GM19438 (cell line): Measurements from ENCODE around the gene ADAMTS17.
"Not testable (repeated sequence)": the region's sequence is repeated elsewhere in the genome, so short reads cannot be mapped to it uniquely, and the experiment has no call there.

Experiments
- ATAC-seq: cut with Tn5 transposase; IDR thresholded peaks from one replicate; pipeline ENCODE4 v1.9.1; 2021; ENCODE audit warnings: low read depth; ENCODE audit not compliant: unreplicated experiment

Gene ADAMTS17

DNA sequence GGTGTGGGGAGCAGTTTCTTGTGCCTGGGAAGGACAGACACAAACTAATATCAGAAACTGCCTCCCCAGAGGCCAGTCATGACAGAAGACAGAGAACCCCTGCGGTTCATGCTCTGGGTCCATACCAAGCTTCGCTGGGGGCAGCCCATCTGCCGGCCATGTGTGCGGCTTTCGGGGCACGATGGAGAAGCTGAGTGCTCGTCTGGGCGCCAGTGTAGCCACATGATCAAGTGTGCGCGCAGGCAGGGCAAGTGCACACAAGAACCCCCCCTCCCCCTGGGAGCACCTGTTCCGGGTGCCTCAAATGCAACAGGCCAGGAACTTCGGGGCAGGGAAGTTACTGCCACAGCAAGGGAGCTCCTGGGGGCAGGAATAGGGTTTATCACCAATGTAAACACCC is 1.8 kb downstream of the ADAMTS17 start:
- ATAC-seq, result no peak

DNA sequence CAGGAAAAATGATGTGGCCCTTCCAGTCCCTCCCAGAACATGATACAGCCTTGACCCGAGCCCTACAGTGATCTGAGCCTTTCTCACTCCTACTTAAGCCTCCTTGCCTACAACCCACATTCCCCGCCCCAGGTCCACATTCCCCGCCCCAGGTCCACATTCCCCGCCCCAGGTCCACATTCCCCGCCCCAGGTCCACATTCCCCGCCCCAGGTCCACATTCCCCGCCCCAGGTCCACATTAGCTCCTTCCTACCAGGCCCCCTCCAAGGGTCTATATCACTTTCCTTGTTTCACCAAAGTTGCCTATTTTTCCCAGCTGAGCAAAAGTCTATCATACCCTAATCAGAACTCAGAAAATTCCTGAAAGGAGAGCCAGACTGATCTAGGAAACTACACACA is 2.3 kb downstream of the ADAMTS17 start:
- ATAC-seq, result not testable (repeated sequence)

DNA sequence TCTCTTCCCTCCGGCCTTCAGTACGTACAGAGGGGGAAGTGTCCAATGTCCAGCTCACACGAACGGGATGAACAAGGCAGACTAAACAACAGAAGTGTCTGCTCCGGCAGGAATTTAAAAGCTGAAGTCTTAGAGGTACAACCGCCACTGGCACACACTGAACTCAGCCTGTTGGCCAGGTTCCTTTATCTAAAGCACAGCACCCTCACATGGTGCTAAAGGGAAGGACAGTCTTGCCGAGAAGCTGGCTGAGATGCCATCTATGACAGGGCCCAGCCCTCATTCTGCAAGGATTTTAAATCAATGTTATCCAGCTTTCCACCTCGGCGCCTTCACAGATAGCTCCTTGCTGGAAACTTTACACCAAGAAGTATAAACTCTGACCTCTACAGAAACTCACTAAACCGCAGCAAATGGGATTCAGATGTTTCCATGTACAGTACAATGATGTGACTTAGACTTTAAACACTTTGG is 2.8 kb downstream of the ADAMTS17 start:
- no peak for ATAC-seq

DNA sequence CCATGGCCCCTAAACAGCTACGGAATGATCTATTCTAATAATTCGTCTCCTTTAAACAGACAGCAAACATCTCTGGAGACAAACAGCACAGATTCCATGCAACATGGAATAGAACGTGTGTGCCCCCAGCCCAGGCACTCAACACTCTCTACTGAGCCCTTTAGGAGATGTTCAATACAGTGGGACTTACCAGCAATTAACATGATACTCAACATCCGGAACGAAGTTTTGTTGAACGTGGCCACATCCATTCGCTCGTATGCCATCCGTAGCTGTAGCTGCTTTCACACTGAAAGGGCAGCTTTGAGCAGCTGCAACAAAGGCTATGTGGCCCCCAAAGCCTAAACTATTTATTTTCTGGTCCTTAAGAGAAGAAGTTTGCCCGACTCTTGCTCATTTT is 3.5 kb downstream of the ADAMTS17 start:
- no peak for ATAC-seq

DNA sequence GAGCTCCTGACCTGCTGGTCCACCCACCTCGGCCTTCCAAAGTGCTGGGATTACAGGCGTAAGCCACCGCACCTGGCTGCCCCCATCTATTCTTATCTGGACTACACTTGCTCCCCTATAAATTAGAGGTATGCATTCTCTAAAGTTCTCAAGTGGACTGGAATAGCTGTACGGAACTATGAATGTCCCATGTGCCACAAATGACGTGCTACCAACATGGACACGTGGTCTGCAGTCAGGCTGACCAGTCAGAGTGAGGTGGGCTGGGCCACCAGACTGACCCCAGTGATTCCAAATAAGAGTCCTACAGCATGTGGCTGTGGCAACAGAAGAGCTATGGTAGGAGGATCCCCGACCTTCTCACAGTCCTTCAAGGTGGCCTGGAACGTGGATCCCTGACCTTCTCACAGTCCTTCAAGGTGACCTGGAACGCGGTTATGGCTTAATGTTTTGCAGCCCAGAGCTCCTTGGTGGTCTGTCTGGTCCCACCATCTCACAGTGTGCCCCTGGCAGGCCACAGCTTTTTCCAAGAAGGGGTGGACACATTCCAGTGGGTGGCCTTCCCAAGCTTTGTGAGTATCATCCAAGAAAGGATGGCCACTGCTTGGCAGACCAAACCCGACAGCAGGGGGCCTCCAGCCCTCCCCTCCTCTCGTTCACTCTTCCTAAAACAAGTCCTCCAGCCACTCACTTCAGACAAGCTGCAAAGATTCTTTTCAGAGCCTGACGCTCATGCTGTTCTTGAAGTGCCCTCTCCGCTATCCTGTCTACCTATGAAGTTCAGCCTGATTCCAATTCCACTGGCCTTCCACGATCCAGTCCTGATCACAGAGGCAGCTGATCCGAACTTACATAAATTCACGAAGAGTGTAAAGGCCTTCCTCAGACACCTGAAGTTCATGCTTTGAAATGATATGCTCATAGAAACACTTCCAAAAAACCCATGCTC is 4.4 kb downstream of the ADAMTS17 start:
- ATAC-seq, result no peak

DNA sequence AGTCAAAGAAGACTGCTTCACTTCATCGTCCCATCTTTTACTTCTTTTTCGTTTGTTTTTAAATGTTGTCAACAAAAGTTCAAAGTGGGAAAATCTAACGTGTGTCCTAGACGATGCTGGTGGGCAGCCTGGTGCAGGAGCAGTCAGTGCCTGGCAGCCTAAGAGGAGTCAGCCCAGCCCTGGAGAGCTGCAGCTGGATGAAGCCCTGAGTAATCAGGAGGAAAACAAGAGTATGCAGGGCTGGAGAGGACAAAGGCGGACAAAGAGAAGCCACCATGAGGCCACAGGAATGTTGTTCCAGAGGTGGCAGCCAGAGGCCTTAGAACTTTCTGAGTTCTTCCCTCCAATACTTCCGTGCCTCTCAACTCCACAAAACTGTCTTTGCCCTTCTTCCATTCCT is 5.7 kb downstream of the ADAMTS17 start:
- ATAC-seq, result no peak

DNA sequence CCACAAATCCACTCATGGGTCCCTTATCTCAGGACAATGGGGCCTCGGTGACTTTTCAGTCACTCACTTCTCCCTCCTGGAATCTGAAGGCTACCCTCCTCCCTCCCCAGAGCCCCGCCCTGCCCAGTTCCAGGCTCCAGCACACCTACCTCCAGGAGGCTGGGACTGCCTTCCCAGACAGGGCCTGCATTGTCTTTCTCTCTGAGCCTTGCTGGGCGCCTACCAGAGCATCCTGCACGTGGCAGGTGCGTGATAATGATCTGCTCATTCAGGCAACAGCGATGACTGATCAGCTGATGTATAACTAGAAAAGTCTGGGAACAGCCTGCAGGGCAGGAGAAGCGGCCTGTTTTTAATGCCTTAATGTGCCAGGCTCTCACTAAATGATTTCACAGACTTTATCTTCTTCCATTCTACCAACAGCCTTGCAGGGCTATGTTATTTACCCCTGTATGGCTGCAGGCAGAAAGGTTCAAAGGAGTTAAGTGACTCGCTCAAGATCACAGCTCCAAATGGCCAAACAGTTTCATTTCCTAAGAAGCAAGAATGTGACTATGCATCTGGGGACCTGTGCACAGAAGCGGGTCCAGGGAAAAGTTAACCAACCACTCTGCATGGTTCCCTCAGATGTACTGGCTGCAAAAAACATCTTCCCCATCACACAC is 6.3 kb downstream of the ADAMTS17 start:
- ATAC-seq, result no peak

DNA sequence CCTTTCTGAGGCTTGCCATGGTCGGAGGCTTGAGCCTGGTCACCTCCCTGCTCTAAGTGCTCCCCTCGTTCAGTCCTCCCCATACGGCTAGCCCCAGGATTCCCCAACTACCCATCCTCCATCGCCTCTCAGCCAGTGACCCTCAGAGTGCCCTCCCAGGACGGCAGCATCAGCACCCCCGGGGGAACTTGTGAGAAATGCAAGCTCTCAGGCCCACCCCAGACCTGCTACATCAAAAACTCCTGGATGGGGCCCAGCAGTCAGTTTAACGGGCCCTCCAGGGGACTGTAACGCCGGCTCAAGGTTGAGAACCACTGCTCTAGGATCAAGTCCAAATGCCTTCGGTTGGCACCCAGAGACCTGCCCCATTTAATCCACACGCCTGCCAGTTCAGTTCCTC is 6.9 kb downstream of the ADAMTS17 start:
- no peak for ATAC-seq

DNA sequence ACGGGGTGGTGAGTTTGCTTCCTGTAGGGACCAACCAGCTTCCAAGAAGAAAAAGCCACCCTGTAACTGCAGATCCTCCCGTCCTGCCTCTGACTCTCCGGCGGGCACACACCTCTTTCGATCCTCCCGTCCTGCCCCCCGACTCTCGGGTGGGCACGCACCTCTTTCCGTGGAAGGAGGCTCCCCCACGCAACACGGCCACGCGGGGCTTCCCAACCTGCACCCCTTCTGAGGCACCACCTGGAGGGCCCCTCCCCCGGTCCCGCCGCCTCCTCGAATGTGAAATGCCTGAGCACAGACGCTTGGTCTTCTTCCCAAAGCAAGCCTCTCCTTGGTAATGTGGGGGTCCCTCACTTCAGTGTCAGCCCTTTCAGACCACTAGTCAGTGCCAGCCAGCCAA is 7.3 kb downstream of the ADAMTS17 start:
- ATAC-seq, result no peak

DNA sequence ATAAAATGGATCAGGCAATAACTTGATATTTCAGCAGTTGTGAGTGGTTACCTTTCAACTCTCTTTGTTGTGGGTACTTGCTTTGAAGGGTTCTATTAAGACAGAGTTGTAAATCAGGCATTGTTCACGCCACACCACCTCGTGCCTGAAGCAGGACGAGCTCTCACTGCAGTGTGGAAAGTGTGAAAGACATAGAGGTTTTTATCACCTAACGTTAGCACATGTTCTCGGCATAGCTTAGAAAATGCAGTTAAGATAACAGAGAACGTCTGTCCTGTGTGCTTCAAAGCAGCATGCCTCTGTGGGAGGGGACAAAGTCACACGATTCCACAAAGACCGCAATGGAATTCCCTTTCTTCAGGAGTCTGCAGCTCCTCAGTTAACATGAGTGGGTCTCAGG is 7.8 kb downstream of the ADAMTS17 start:
- ATAC-seq, result no peak

DNA sequence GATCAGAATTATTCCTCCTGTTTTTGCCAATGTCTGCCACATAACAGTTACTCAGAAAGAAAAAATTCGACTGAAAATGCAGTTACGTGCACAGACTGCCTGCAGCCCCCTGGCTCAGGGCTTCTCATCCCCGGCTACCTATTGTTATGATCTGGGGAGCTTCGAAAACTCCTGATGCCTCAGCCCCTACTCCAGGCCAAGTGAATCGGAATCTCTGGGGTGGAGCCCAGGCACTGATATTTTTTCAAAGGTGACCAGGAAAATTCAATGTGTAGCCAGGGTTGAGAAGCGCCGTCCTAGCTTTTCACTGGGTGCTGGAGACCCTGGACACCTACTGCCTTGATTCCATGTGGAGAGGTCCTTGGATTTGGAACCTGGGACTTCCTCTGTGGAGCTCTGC is 8.5 kb downstream of the ADAMTS17 start:
- no peak for ATAC-seq

DNA sequence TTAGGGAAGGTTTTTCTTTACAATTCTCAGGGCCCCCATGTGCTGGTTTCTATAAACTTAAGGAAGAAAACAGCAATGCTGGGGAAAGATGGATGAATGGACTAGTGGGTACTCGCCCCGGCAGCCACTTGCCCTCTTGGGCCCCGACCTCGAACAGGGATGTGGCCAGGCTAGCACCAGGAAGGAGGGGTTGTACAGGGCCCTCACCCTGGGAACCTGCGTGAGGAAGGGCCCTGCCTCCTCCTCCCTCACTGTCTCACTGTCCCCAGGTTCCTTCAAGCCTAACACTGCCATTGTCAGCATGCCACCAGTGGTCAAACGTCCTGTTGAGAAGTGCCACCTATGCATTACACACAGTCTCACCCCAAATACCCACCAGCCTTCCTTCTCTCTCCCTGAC is 9.1 kb downstream of the ADAMTS17 start:
- ATAC-seq, result no peak

DNA sequence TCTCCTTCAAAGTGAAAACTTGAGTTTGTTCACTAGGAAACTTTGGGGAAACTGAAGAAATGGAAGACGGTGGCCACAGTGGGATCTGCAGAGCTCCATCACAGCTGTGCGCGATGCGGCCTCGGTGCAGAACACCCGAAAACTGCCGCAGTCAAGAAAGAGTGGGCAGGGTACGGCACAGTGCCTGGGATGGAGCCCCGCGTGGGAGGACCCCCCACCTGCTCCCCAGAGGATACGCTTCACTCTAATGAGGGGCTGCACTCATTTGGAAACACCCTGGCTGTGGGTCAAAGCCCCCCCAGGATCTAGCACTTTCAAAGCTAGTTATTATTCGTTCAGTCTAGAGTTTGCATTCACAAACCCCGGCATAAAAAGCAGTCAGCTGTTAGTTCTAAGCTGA is 9.5 kb downstream of the ADAMTS17 start:
- no peak for ATAC-seq

DNA sequence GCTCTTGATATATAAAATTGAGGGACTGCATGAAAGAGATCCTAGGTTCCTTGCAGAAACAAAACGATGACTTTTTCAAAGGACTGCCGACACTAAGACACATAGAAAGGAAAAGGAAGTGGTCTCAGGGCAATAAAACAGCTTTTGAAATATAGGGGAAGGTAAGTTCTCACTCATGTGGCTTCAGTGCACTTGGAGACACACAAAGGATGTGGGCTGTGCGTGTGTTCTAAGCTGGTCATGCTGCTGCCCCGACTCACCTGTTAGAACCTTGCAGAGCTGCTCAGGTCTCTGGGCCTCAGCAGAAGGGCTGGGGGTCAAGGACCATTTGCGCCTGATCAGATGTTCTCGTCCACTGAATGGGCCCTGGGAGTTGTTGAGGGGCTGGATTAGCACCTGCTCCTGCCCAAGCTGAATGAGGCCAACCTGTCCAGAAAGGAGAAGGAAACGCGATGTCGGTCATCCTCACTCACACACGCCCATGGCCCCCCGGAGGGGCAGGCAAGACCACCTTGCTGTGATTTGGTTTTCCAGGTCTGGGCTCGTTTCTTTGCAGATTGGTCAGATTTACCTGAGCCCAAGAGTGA is 11.1 kb downstream of the ADAMTS17 start:
- no peak for ATAC-seq

DNA sequence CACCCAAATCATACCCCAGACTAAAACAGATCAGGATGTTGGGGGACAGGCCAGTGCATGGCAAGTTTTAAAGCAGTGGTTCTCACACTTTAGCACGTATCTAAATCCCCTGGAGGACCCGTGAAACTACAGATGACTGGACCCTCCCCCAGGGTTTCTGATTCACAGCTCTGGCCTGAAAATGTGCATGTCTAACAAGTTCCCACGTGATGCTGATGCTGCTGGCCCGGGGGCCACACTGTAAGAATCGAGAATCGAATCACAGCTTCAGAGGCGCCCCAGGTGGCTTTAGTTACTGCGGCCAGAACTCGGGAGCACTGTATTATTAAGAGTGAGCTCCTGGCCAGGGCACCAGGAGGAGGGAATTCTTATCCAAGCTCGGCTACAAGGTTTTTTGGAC is 11.6 kb downstream of the ADAMTS17 start:
- ATAC-seq, result no peak

DNA sequence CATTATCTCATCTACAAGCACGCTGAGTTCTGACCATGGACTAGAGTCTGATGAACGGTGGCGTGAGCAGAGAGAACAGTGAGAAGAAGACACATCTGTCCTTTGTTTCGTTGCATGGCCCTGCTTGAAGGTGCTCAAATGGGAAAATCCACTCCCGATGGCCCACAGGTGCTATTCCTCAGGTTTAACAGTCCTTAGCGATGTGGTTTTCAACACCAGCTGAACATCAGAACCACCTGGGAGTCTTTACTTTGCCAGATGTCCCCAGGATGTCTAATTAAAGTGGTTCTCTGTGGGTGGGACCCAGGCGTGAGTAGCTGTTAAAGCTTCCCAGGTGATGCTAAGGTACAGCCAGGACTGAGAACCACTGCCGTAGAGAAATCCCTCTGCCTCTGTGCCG is 13.0 kb downstream of the ADAMTS17 start:
- no peak for ATAC-seq

DNA sequence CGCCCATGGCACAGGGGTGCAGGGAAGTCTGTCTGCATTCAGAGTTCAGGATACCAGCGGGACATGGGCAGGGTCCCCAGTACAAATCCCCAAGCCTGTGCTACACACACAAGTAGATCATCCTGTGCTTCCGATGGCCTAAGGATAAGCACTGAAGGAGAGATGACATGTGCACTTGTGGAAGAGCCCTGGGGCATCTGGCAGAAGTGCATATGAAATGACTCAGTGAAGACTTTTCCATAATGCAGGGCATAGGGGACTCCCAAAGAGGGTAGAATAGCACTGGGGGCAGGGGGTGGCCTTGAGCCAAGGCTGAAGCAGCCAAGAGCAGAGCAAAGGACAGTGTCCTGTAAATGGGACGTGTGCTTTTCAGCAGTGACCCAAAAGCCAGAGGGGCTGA is 22.9 kb downstream of the ADAMTS17 start:
- ATAC-seq, result no peak

DNA sequence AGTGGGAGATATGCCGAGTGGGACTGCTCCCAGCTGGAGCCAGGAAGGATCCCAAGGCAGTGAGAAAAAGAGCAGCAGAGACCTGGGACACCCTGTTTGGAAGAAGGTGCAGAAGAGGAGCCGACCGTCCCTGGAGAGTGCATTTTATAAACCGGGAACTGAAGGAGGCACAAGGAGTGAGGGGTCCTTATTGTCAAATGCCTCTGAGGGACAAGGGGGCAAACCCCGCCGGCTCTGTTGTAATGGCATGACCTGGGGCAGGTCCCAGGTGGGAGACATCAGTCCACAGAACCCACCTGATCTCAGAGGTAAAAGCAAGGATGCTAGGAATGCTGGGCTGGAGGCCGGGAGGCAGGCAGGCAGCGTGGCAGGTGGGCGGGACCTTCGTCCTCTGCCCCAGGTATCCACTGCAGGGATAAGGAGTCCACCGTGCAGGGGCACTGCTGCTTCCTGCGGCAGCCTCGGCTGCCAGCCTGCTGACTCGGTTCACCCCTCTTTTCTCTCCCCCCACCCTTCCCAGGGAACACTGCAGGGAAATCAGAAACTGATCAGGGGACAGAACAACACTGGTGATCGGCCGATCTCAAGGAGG is 26.9 kb downstream of the ADAMTS17 start:
- ATAC-seq, result no peak

DNA sequence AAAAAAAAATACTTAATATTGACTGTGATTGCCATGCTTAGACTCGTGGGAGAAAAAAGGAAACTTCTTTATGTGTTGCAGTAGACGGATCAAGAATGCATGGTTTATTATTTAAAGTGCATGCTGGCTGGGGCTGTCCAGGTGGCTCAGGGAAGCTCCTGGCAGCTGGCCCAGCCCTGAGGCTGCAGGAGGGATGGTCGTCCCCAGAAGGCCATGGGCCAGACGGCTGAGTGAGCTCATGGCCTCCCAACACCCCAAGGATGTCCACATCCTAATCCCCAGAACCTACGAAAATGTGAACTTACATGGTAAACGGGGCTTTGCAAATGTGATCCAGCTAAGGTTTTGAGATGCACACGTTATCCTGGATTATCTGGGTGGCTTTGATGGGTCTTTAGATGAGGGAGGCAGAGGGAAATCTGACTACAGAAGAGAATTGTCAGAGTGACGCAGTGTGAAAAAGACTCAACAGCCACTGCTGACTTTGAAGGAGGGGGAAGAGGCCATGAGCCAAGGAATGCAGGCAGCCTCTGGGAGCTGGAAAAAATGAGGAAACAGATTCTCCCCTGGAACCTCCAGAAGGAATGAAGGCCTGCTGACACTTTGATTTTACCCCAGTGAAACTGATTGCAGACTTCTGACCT is 29.8 kb downstream of the ADAMTS17 start:
- ATAC-seq, result no peak

DNA sequence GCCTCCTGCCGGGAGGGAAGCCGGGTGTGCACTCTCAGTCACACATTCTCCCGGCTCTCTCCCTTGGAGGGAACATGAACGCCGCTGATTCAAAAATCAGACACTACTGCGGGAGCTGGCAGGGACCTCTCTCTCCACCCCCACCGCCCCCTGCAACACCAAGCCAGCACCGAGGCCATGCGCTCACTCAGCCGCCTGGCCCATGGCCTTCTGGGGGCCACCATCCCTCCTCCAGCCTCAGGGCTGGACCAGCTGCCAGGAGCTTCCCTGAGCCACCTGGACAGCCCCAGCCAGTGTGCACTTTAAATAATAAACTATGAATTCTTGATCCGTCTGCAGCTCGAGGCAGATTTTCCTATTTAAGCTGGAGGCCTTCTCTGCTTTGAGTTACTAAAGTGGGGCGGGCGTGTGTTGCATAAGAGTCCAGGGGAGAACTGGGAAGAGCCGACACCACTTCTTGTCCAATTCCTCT is 30.6 kb downstream of the ADAMTS17 start:
- no peak for ATAC-seq
